Smooth muscle cell (in vitro differentiated cells): ENCODE results near the gene ACAD11. TPM values are rescaled to one million over a fixed set of nuclear protein-coding genes. Genes with fewer than 3 reads are reported as not detected.

ENCODE experiments used
- DNase-seq: peaks from one replicate; lab custom pipeline; 2025; ENCODE audit not compliant: unreplicated experiment; lab: John Stamatoyannopoulos, UW
- H2AFZ ChIP-seq: fragments of 200-600 bp; sonication (generic); 2 replicates; pipeline ENCODE4 v1.6.0; 2016; ENCODE audit warnings: antibody characterized with exemption, low read depth, mild to moderate bottlenecking
- H3F3A ChIP-seq: fragments of 200-600 bp; sonication (generic); 2 replicates; pipeline ENCODE4 v1.6.0; 2017; ENCODE audit warnings: antibody characterized with exemption, low read depth
- H3K27ac ChIP-seq: fragments of 200-600 bp; sonication (generic); 2 replicates; pipeline ENCODE4 v1.5.1; 2016; ENCODE audit warnings: low read depth, mild to moderate bottlenecking
- H3K27me3 ChIP-seq: fragments of 200-600 bp; sonication (generic); 2 replicates; pipeline ENCODE4 v1.6.1; 2016; ENCODE audit warnings: low read depth, mild to moderate bottlenecking
- H3K36me3 ChIP-seq: fragments of 200-600 bp; sonication (generic); 2 replicates; pipeline ENCODE4 v1.5.1; 2016; ENCODE audit warnings: low read depth
- H3K4me1 ChIP-seq: fragments of 200-600 bp; sonication (generic); 2 replicates; pipeline ENCODE4 v1.5.1; 2016; ENCODE audit warnings: low read depth
- H3K4me2 ChIP-seq: fragments of 200-600 bp; sonication (generic); 2 replicates; pipeline ENCODE4 v1.6.0; 2016; ENCODE audit warnings: mild to moderate bottlenecking
- H3K4me3 ChIP-seq: fragments of 200-600 bp; sonication (generic); 2 replicates; pipeline ENCODE4 v1.5.1; 2016; ENCODE audit warnings: mild to moderate bottlenecking
- H3K79me2 ChIP-seq: fragments of 200-600 bp; sonication (generic); 2 replicates; pipeline ENCODE4 v1.6.0; 2016; ENCODE audit warnings: low read depth, mild to moderate bottlenecking
- H3K9ac ChIP-seq: fragments of 200-600 bp; sonication (generic); 2 replicates; pipeline ENCODE4 v1.6.0; 2016; ENCODE audit warnings: low read depth
- H3K9me3 ChIP-seq: fragments of 200-600 bp; sonication (generic); replicated peaks from 2 replicates; pipeline ENCODE4 v1.5.1; 2016; ENCODE audit warnings: low read depth
- H4K20me1 ChIP-seq: fragments of 200-600 bp; sonication (generic); 2 replicates; pipeline ENCODE4 v1.6.0; 2016; ENCODE audit warnings: low read depth
- WGBS: methylation state at CpG from one replicate; pipeline ENCODE4 v1.1.7; 2016; ENCODE audit warnings: low lambda C conversion rate; 5-methylcytosine and 5-hydroxymethylcytosine counted together
- polyA plus RNA-seq: library from polyadenylated mRNA; unstranded; fragments of >200 nt; fragmentation: Nextera tagmentation; extraction: Ambion mirVana; gene quantifications from 2 replicates; pipeline ENCODE4 v1.2.1, GENCODE V29; 2016
- total RNA-seq: library from RNA; depleted of rRNA; stranded (reverse); fragments of >200 nt; gene quantifications from 2 replicates; pipeline ENCODE4 v1.2.3, GENCODE V29; 2014
- TF ChIP-seq, protein P1 (sequence below): fragments of 200-600 bp; sonication (generic); IDR thresholded peaks from 2 replicates; pipeline ENCODE4 v1.5.1; 2017; ENCODE audit warnings: borderline replicate concordance, mild to moderate bottlenecking, antibody characterized with exemption; ENCODE audit not compliant: insufficient read depth, poor library complexity, severe bottlenecking

ACAD11 gene
- total and polyA plus RNA-seq, 2 experiments from 2014 or later: 24.8 to 28.3 TPM

DNA sequence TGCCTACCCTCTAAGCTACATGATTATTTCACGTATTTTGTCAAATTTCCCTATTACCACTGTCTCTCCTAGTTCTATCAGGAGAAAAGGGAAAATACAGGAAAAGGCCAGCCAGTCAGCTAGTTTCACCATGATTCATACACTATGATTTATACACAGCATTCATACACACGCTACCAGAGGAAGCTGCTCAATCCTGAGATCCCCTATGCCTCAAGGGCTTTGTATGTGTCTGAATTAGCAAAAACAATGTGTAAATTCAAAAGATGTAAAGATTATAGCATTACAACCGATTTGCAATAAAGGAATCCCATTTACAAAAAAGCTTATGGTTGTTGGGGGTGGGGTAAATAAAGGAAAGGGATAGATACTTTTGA is 65.7 kb downstream of the ACAD11 start:
- Histone ChIP-seq H3K36me3 (no peaks in the 10 kb centered on the region), H2AFZ (peak overlapping the region; percentile 6), H3K27ac (peak overlapping the region; percentile 93), H3K4me1 (peaks cover 16% of the 10 kb centered on the region), H3F3A (no peaks in the 10 kb centered on the region), H3K9ac (peak overlapping the region; percentile 57), H3K79me2 (no peaks in the 10 kb centered on the region), H3K9me3 (no peaks in the 10 kb centered on the region), H3K4me2 (peak overlapping the region; percentile 75), H4K20me1 (no peaks in the 10 kb centered on the region), H3K27me3 (no peaks in the 10 kb centered on the region), H3K4me3 (no peak overlapping the region)
- no peak for DNase-seq
- WGBS: 24% methylated on average over 3 of the region's 3 CpGs
- TF ChIP-seq, protein P1, sequence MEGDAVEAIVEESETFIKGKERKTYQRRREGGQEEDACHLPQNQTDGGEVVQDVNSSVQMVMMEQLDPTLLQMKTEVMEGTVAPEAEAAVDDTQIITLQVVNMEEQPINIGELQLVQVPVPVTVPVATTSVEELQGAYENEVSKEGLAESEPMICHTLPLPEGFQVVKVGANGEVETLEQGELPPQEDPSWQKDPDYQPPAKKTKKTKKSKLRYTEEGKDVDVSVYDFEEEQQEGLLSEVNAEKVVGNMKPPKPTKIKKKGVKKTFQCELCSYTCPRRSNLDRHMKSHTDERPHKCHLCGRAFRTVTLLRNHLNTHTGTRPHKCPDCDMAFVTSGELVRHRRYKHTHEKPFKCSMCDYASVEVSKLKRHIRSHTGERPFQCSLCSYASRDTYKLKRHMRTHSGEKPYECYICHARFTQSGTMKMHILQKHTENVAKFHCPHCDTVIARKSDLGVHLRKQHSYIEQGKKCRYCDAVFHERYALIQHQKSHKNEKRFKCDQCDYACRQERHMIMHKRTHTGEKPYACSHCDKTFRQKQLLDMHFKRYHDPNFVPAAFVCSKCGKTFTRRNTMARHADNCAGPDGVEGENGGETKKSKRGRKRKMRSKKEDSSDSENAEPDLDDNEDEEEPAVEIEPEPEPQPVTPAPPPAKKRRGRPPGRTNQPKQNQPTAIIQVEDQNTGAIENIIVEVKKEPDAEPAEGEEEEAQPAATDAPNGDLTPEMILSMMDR: no peak

DNA sequence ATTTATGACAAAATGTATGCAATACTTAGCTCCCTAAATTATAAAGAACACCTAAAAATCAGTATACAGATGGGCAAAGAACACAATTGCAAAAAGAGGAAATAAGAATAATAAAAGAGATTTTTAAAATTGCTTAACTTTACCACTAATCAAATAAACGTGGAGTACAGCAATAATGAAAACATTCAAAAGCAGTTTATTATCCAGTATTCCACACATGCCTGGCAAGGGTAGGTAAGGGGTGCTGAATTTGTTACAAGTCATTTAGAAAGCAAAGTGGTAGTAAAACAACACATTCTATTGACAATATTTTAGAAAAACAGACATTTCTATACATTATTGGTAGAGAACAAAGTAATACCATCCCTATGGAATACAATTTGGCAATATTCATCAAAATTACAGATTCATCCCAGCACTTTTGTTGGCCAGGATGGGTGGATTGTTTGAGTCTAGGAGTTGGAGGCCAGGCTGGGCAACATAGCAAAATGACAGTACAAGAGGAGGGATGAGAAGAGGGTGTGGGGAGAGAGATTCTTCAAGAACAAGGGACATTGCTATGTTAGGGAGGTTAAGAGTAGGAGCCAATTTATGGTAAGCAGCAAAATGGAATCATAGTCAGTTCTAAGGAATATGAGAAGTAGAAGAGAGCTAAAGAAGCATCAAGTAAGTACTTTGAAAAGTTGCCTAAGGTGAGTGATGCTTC is 66.2 kb downstream of the ACAD11 start:
- Histone ChIP-seq H3K27ac (peak overlapping the region; percentile 93), H4K20me1 (no peaks in the 10 kb centered on the region), H3K9ac (peak overlapping the region; percentile 57), H3K79me2 (no peaks in the 10 kb centered on the region), H3K9me3 (no peaks in the 10 kb centered on the region), H3K4me2 (peak overlapping the region; percentile 75), H3K4me3 (no peak overlapping the region), H3F3A (no peaks in the 10 kb centered on the region), H3K4me1 (peaks cover 16% of the 10 kb centered on the region), H3K27me3 (no peaks in the 10 kb centered on the region), H3K36me3 (no peaks in the 10 kb centered on the region), H2AFZ (peak overlapping the region; percentile 6)
- TF ChIP-seq, protein P1: no peak
- 87% methylated on average over 1 of the region's 1 CpG for WGBS
- no peak for DNase-seq

DNA sequence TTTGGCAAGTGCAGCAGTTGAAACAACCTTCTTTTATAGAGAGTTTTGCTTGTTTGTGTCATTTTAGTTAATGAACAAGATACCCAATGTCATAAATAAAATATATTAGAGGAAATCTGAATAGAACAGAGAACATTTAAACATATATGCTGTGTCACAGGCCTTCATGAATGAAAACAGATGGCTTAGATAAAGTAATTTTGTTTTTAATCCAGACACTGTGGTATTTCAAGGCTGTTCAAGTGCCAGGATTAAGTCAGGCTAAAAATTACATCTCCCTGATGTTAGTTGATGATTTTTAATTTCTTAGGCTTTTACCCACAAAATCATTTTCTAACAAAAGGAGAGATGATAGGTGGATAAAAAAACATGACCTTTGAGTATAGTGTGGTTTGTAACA is 67.4 kb downstream of the ACAD11 start:
- H3K79me2 ChIP-seq: no peaks in the 10 kb centered on the region
- no peak overlapping the region for H2AFZ ChIP-seq
- H3K4me1 ChIP-seq: peaks cover 16% of the 10 kb centered on the region
- H3K4me3 ChIP-seq: no peak overlapping the region
- TF ChIP-seq, protein P1: no peak
- H3K9me3 ChIP-seq: no peaks in the 10 kb centered on the region
- H3K4me2 ChIP-seq: no peak overlapping the region
- no peaks in the 10 kb centered on the region for H3K27me3 ChIP-seq
- no peaks in the 10 kb centered on the region for H4K20me1 ChIP-seq
- H3K27ac ChIP-seq: no peak overlapping the region
- H3K36me3 ChIP-seq: no peaks in the 10 kb centered on the region
- H3K9ac ChIP-seq: no peak overlapping the region
- no peak for DNase-seq
- no peaks in the 10 kb centered on the region for H3F3A ChIP-seq

DNA sequence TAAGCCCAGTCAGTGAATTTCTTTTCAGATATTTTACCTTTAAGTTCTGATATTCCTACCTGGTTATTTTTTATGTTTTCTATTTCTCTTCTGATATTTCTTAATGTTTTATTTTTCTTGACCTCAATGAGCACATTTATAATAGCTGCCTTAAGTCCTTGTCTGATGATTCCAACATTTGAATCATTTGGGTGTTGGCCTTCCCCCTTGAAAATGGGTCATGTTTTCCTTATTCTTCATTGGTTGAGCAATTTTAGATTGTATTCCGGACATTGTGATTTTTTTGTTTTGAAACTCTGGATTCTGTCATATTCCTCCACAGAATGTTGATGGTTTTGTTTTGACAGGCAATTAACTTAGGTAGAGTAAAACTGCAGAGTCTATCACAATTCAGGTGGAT is 72.2 kb downstream of the ACAD11 start:
- H3K27ac ChIP-seq: no peak overlapping the region
- no peaks in the 10 kb centered on the region for H3K9me3 ChIP-seq
- H3K4me1 ChIP-seq: no peaks in the 10 kb centered on the region
- H3F3A ChIP-seq: no peaks in the 10 kb centered on the region
- no peak overlapping the region for H3K9ac ChIP-seq
- H3K79me2 ChIP-seq: no peaks in the 10 kb centered on the region
- no peaks in the 10 kb centered on the region for H4K20me1 ChIP-seq
- no peak overlapping the region for H3K4me2 ChIP-seq
- no peak for DNase-seq
- no peak overlapping the region for H3K4me3 ChIP-seq
- H3K36me3 ChIP-seq: no peaks in the 10 kb centered on the region
- no peaks in the 10 kb centered on the region for H3K27me3 ChIP-seq
- TF ChIP-seq, protein P1: no peak
- H2AFZ ChIP-seq: no peak overlapping the region
- 98% methylated on average over 1 of the region's 1 CpG for WGBS
